ENCODE results near the gene NRXN2. TPM values are rescaled to one million over a fixed set of nuclear protein-coding genes. Genes with fewer than 3 reads are reported as not detected.

Gene NRXN2
- total and polyA plus RNA-seq, 10 of the 15 experiments (the other 5 are each of a cell fraction or from before 2014, with no cell fraction given) = 0.03 to 1.4 (median 0.23) TPM

DNA sequence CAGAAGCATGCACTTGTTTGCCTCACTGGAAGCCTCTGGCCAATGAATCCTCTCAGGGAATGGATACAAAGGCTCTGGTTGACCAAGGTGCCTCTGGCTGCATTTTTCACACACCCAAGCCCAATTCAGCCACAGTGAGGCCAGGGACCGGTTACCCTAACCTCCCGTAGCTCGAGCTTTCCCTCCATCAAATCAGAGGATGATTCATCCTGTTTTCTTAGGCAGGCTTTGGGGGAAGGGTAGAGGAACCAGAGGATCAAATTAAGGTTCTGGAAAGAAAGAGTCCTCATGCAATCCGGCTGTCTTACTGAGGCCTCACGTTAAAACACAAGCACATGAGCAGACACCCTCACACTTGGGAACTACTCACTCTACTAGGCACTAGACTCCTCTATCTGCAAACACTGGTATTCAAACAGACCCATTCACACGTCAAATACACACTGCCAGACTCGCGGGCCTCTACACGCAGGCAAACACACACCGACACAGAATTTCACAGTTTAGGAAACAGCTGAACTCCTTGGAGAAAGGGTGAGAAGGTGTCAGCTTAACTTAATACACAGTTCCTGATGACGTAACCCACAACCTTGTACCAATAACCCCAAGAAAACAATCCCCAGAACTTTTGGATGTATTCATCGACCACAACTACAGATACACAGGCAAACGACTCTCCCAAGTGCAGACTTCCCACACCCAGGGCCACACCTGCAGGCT is 12.4 kb downstream of the NRXN2 start:
- Histone ChIP-seq H2AFZ (ENCODE audit: control insufficient read depth, low read depth, low read length) (no peak overlapping the region), H3K36me3 (ENCODE audit: control insufficient read depth in 2 of 2, insufficient read depth in 2 of 2, low read length in 1 of 2) (no peaks in the 10 kb centered on the region)
- no peak for ATAC-seq

More for the DNA sequence above, 12.4 kb downstream of the NRXN2 start:
- ChIA-PET POLR2A (interaction anchor here (0.5 kb wide), 1 partner anchor 108 kb away, joined by 3 read pairs; no protein-coding TSS in a partner anchor), CTCF (interaction anchor here (0.7 kb wide), 1 partner anchor 22 kb away, joined by 3 read pairs; no protein-coding TSS in a partner anchor), RAD21 (ENCODE audit: unreplicated experiment) (no interaction called here), SMC1A (ENCODE audit: uncharacterized antibody, unreplicated experiment) (interaction anchor here (0.6 kb wide), 1 partner anchor 431 kb away, joined by 3 read pairs; no protein-coding TSS in a partner anchor)
- H3K27me3 ChIP-seq (replicated peaks in 1 of 2; ENCODE audit: control insufficient read depth in 2 of 2, insufficient read depth in 2 of 2, low read length in 1 of 2) = peaks cover 4 to 10% of the 10 kb centered on the region in 2 experiments; a peak in 3 of 4 replicates
- no peak for FAIRE-seq
- BruUV-seq (replicated peaks) = no TSS peak
- no peak for DNase-seq (ENCODE audit: low read depth, low spot score)
- H4K20me1 ChIP-seq (ENCODE audit: control insufficient read depth, insufficient read depth) = no peaks in the 10 kb centered on the region
- in situ Hi-C loops (cut with MboI) = no loop called here
- no peak overlapping the region for H3K4me3 ChIP-seq
- no peaks in the 10 kb centered on the region for H3K79me2 ChIP-seq (ENCODE audit: control insufficient read depth, insufficient read depth, low read length)
- H3K4me2 ChIP-seq (ENCODE audit: control insufficient read depth, insufficient read depth) = no peak overlapping the region
- H3K27ac ChIP-seq (ENCODE audit: control insufficient read depth, insufficient read depth) = no peak overlapping the region
- H3K4me1 ChIP-seq (ENCODE audit: control insufficient read depth, insufficient read depth, low read length) = peaks cover 7% of the 10 kb centered on the region
- 34% methylated on average over 13 of the region's 13 CpGs for WGBS (ENCODE audit: insufficient coverage, insufficient replicate concordance, low lambda C conversion rate, missing lambda C conversion rate)
- no peak for TF ChIP-seq BCL11A (IDR thresholded peaks at IDR 0.05; ENCODE audit: low read depth, low read length)
- no peak for TF ChIP-seq RBBP5 (conservative IDR thresholded peaks at IDR 0.05)
- no peak for TF ChIP-seq NR2C1 (IDR thresholded peaks at IDR 0.05)
- TF ChIP-seq EGR1 (IDR thresholded peaks at IDR 0.05; ENCODE audit: borderline replicate concordance in 1 of 2, low read depth in 2 of 2, low read length in 2 of 2) = no peak
- no peak for TF ChIP-seq NFXL1 (IDR thresholded peaks at IDR 0.05; ENCODE audit: borderline replicate concordance)
- TF ChIP-seq E4F1 (IDR thresholded peaks at IDR 0.05; ENCODE audit: borderline replicate concordance, partially characterized antibody) = no peak
- TF ChIP-seq CHD1 (IDR thresholded peaks at IDR 0.05; ENCODE audit: low read depth, low read length) = no peak
- no peak for TF ChIP-seq BHLHE40 (IDR thresholded peaks at IDR 0.05; ENCODE audit: borderline replicate concordance in 1 of 2, low read depth in 2 of 2, low read length in 1 of 2)
- no peak for TF ChIP-seq TBL1XR1 (IDR thresholded peaks at IDR 0.05; ENCODE audit: low read depth, low read length)
- no peak for TF ChIP-seq BRCA1 (IDR thresholded peaks at IDR 0.05; ENCODE audit: low read depth, low read length)
- TF ChIP-seq ZNF592 (IDR thresholded peaks at IDR 0.05) = no peak
- TF ChIP-seq, protein P1, sequence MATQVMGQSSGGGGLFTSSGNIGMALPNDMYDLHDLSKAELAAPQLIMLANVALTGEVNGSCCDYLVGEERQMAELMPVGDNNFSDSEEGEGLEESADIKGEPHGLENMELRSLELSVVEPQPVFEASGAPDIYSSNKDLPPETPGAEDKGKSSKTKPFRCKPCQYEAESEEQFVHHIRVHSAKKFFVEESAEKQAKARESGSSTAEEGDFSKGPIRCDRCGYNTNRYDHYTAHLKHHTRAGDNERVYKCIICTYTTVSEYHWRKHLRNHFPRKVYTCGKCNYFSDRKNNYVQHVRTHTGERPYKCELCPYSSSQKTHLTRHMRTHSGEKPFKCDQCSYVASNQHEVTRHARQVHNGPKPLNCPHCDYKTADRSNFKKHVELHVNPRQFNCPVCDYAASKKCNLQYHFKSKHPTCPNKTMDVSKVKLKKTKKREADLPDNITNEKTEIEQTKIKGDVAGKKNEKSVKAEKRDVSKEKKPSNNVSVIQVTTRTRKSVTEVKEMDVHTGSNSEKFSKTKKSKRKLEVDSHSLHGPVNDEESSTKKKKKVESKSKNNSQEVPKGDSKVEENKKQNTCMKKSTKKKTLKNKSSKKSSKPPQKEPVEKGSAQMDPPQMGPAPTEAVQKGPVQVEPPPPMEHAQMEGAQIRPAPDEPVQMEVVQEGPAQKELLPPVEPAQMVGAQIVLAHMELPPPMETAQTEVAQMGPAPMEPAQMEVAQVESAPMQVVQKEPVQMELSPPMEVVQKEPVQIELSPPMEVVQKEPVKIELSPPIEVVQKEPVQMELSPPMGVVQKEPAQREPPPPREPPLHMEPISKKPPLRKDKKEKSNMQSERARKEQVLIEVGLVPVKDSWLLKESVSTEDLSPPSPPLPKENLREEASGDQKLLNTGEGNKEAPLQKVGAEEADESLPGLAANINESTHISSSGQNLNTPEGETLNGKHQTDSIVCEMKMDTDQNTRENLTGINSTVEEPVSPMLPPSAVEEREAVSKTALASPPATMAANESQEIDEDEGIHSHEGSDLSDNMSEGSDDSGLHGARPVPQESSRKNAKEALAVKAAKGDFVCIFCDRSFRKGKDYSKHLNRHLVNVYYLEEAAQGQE (IDR thresholded peaks at IDR 0.05; ENCODE audit: low read depth, low read length) = no peak
- TF ChIP-seq JUNB (IDR thresholded peaks at IDR 0.05) = no peak
- no peak overlapping the region for H3K9ac ChIP-seq (ENCODE audit: control insufficient read depth, insufficient read depth, low read length)
- intact Hi-C loops (cut with micrococcal nuclease; ENCODE audit: unreplicated experiment) = no loop called here
- H3K9me3 ChIP-seq (replicated peaks; ENCODE audit: control insufficient read depth, insufficient read depth, low read length) = no peaks in the 10 kb centered on the region
